GM21737 (cell line): ENCODE data around the gene POLE3.
"Not testable (repeated sequence)": the region's sequence is repeated elsewhere in the genome, so short reads cannot be mapped to it uniquely, and the experiment has no call there.

ENCODE experiments used
- ATAC-seq: cut with Tn5 transposase; IDR thresholded peaks from one replicate; pipeline ENCODE4 v1.9.1; 2021; ENCODE audit warnings: mild to moderate bottlenecking, moderate library complexity; ENCODE audit not compliant: unreplicated experiment

Gene POLE3

GRCh38 chr9:113379094-113379828, 31.2 kb downstream of the POLE3 start:
- ATAC-seq = not testable (repeated sequence)

- ATAC-seq = peak; percentile 78
Measured at GRCh38 chr9:113376634-113377567, 33.6 kb downstream of the POLE3 start, which contains the start of gene HDHD3. Gene HDHD3 (minus strand): TSS chr9:113376986. CDS start chr9:113374354, 2,632 bp downstream.

- no peak for ATAC-seq
Measured at GRCh38 chr9:113375057-113376023, 35.1 kb downstream of the POLE3 start.

- ATAC-seq = no peak
Measured at GRCh38 chr9:113373676-113374392, 36.6 kb downstream of the POLE3 start.

GRCh38 chr9:113373256-113373655, 37.2 kb downstream of the POLE3 start:
- ATAC-seq = no peak

- no peak for ATAC-seq
Measured at GRCh38 chr9:113372059-113372458, 38.4 kb downstream of the POLE3 start.

GRCh38 chr9:113370806-113371325, 39.6 kb downstream of the POLE3 start:
- ATAC-seq = no peak

GRCh38 chr9:113369855-113370140, 40.7 kb downstream of the POLE3 start:
- no peak for ATAC-seq

GRCh38 chr9:113368982-113369854, 41.3 kb downstream of the POLE3 start:
- ATAC-seq = no peak

GRCh38 chr9:113368348-113368981, 42.0 kb downstream of the POLE3 start:
- no peak for ATAC-seq

- ATAC-seq = not testable (repeated sequence)
Measured at GRCh38 chr9:113365652-113366051, 44.8 kb downstream of the POLE3 start.

GRCh38 chr9:113364951-113365350, 45.5 kb downstream of the POLE3 start:
- ATAC-seq = no peak

- ATAC-seq = no peak
Measured at GRCh38 chr9:113363336-113363735, 47.1 kb downstream of the POLE3 start.

- no peak for ATAC-seq
Measured at GRCh38 chr9:113361304-113362018, 49.0 kb downstream of the POLE3 start.

GRCh38 chr9:113360242-113360842, 50.1 kb downstream of the POLE3 start:
- no peak for ATAC-seq

- no peak for ATAC-seq
Measured at GRCh38 chr9:113359385-113359784, 51.1 kb downstream of the POLE3 start.
